Effector memory CD4-positive, alpha-beta T cell (primary cell): Measurements from ENCODE around the gene ARHGEF11.

Source experiments
- DNase-seq, 3 donors: peaks; one replicate each; pipeline ENCODE4 v3.0.0-alpha.2; 2020
- H3K27ac ChIP-seq: 2 replicates; pipeline ENCODE4 v1.7.0; 2013; ENCODE audit warnings: mild to moderate bottlenecking, low read length, moderate library complexity; ENCODE audit not compliant: insufficient read depth, poor library complexity, severe bottlenecking
- H3K27me3 ChIP-seq: replicated peaks from 2 replicates; pipeline ENCODE4 v1.7.0; 2013; ENCODE audit warnings: mild to moderate bottlenecking, low read length; ENCODE audit not compliant: insufficient read depth, control insufficient read depth, poor library complexity, severe bottlenecking
- H3K36me3 ChIP-seq: 2 replicates; pipeline ENCODE4 v1.7.0; 2013; ENCODE audit warnings: mild to moderate bottlenecking, low read length, moderate library complexity; ENCODE audit not compliant: control insufficient read depth, insufficient read depth
- H3K4me1 ChIP-seq: 2 replicates; pipeline ENCODE4 v1.7.0; 2013; ENCODE audit warnings: low read length, mild to moderate bottlenecking; ENCODE audit not compliant: control insufficient read depth, insufficient read depth, poor library complexity, severe bottlenecking
- H3K4me3 ChIP-seq: 2 replicates; pipeline ENCODE4 v1.7.0; 2013; ENCODE audit warnings: low read length, low read depth, mild to moderate bottlenecking; ENCODE audit not compliant: insufficient read depth, poor library complexity, severe bottlenecking
- H3K9me3 ChIP-seq: 2 replicates; pipeline ENCODE4 v1.7.0; 2013; ENCODE audit warnings: mild to moderate bottlenecking, low read length, moderate library complexity; ENCODE audit not compliant: control insufficient read depth

The ARHGEF11 gene

GRCh38 chr1:156938813-156939212 is 106.7 kb downstream of the ARHGEF11 start:
- Histone ChIP-seq H3K36me3 (peaks cover 35% of the 10 kb centered on the region), H3K9me3 (no peaks in the 10 kb centered on the region), H3K4me3 (no peak overlapping the region), H3K27ac (no peak overlapping the region), H3K27me3 (no peaks in the 10 kb centered on the region), H3K4me1 (no peaks in the 10 kb centered on the region)
- no peak for DNase-seq

GRCh38 chr1:156937883-156938282 is 107.7 kb downstream of the ARHGEF11 start:
- no peak for DNase-seq
- peaks cover 32% of the 10 kb centered on the region for H3K36me3 ChIP-seq
- no peaks in the 10 kb centered on the region for H3K4me1 ChIP-seq

GRCh38 chr1:156936721-156937220 is 108.8 kb downstream of the ARHGEF11 start:
- Histone ChIP-seq H3K36me3 (peaks cover 27% of the 10 kb centered on the region), H3K27ac (no peak overlapping the region), H3K4me3 (no peak overlapping the region), H3K27me3 (no peaks in the 10 kb centered on the region), H3K4me1 (no peaks in the 10 kb centered on the region), H3K9me3 (no peaks in the 10 kb centered on the region)
- no peak for DNase-seq

More at GRCh38 chr1:156937883-156938282, 107.7 kb downstream of the ARHGEF11 start:
- Histone ChIP-seq H3K27me3 (no peaks in the 10 kb centered on the region), H3K9me3 (no peaks in the 10 kb centered on the region), H3K4me3 (no peak overlapping the region), H3K27ac (no peak overlapping the region)

- no peaks in the 10 kb centered on the region for H3K27me3 ChIP-seq
- no peaks in the 10 kb centered on the region for H3K4me1 ChIP-seq
- no peak for DNase-seq
- peaks cover 22% of the 10 kb centered on the region for H3K36me3 ChIP-seq
- no peak overlapping the region for H3K27ac ChIP-seq
- no peak overlapping the region for H3K4me3 ChIP-seq
- no peaks in the 10 kb centered on the region for H3K9me3 ChIP-seq
These were observed 109.4 kb downstream of the ARHGEF11 start for GRCh38 chr1:156936191-156936590.

- no peaks in the 10 kb centered on the region for H3K27me3 ChIP-seq
- no peak overlapping the region for H3K27ac ChIP-seq
- H3K4me1 ChIP-seq, result no peaks in the 10 kb centered on the region
- peaks cover 18% of the 10 kb centered on the region for H3K36me3 ChIP-seq
- no peak for DNase-seq
- H3K9me3 ChIP-seq, result no peaks in the 10 kb centered on the region
- H3K4me3 ChIP-seq, result no peak overlapping the region
These were observed 109.9 kb downstream of the ARHGEF11 start for GRCh38 chr1:156935505-156936128.

- Histone ChIP-seq H3K36me3 (no peaks in the 10 kb centered on the region), H3K9me3 (no peaks in the 10 kb centered on the region), H3K27me3 (peaks cover 5% of the 10 kb centered on the region), H3K4me3 (no peak overlapping the region), H3K27ac (no peak overlapping the region), H3K4me1 (no peaks in the 10 kb centered on the region)
- no peak for DNase-seq
These were observed 112.4 kb downstream of the ARHGEF11 start for GRCh38 chr1:156933136-156933535.

GRCh38 chr1:156931974-156932710 is 113.4 kb downstream of the ARHGEF11 start:
- H3K4me1 ChIP-seq, result peaks cover 10% of the 10 kb centered on the region
- no peak overlapping the region for H3K27ac ChIP-seq
- H3K9me3 ChIP-seq, result no peaks in the 10 kb centered on the region
- no peak for DNase-seq
- H3K27me3 ChIP-seq, result peaks cover 15% of the 10 kb centered on the region
- H3K4me3 ChIP-seq, result no peak overlapping the region
- no peaks in the 10 kb centered on the region for H3K36me3 ChIP-seq

GRCh38 chr1:156931211-156931952 is 114.2 kb downstream of the ARHGEF11 start:
- no peak for DNase-seq
- peaks cover 12% of the 10 kb centered on the region for H3K4me1 ChIP-seq
- no peak overlapping the region for H3K4me3 ChIP-seq
- no peak overlapping the region for H3K27ac ChIP-seq
- no peaks in the 10 kb centered on the region for H3K36me3 ChIP-seq
- no peaks in the 10 kb centered on the region for H3K9me3 ChIP-seq
- peaks cover 20% of the 10 kb centered on the region for H3K27me3 ChIP-seq

- Histone ChIP-seq H3K27ac (no peak overlapping the region), H3K4me3 (no peak overlapping the region), H3K36me3 (no peaks in the 10 kb centered on the region), H3K4me1 (peaks cover 12% of the 10 kb centered on the region), H3K27me3 (peaks cover 23% of the 10 kb centered on the region), H3K9me3 (no peaks in the 10 kb centered on the region)
- DNase-seq, result no peak
These were observed 115.1 kb downstream of the ARHGEF11 start for GRCh38 chr1:156930483-156930882.
